ENCODE measurements around the gene OXSM. TPM values are rescaled to one million over a fixed set of nuclear protein-coding genes. Genes with fewer than 3 reads are reported as not detected.

Gene OXSM
- total RNA-seq, result 9.1 TPM

DNA sequence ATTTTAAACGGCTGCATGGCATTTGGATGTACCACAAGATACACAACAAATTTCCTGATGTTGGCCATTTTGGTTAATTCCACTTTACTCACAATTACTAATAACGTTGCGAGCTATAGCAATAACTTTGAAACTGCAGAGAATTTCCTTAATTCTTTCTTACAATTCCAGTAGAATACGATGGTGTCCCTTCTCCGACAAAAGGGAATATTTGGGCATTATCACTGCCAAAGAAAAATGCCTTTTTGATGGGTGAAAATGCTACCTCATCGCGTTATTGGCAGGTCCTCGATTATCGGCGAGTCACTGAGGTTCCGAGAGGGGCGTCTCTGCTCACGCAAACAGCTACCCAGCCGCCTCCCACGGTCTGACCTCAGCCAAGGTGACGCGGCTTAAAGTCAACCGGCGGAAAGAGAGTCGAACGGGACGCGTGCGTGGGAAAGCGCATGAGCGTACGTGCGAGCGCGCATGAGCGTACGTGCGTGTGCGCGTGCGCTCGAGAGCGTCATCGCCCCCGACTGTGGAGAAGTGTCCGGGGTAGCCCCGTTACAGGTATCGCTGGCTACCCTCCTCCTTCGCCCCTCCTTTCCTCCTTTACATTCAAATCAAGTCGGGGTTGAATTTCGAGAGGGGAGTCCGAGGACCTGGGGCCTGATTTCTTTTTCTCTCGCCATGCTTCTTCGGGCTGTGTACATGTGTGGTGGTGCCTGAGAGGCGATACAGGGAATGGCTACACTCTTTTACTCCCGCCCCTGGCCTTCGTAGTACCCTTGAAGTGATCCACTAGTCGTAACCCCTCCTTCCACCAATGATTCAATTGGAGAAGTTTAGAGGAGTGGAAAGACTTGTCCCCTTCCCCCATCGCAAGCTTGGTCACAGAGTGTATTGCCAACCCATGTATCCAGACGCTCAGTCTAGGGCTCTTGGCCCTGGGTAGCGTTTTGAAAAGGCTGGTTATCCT is at the start of gene OXSM:
OXSM (plus strand) TSS at position 495 of the 961 bp plus-strand sequence. CDS start 931 bp downstream, outside the sequence.

DNA sequence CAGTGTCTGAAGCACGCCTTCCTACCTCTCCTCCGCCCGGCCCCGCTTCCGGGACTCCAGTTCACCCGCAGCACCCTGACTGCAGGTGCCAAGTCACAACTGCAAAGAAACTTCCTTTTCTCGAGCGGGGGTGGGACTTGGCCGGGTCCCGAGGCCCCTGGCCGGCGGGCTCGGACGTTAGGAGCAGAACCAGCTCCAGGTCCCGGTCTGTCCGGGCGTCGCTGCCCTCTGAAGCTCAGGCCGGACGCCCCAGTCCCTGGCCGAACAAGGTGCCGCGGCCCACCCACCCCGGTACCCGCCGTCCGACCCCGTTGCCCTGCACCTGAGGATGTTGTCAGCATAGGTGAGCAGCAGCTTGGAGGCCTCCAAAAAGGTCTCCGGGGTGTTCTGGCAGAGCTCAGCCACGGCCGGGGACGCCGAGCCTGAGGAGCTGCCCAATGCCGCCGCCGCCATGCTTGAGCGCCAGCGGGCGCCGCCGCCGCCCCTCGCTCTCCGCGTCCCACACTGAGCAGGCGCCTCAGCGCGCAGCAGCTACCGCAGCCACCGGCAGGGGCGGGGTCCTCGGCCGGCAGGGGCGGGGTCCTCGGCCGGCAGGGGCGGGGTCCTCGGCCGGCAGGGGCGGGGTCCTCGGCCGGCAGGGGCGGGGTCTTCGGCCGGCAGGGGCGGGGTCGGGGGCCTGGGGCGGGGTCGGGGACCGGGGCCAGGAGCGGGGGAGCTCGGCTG is 6.8 kb upstream of the OXSM start, which contains the start of gene NGLY1:
NGLY1 (minus strand) TSS at position 506 of the 723 bp plus-strand sequence; CDS start at position 453, 53 bp downstream.

Other genes with a start within 250 kb of the OXSM start
- 494 TPM for gene TOP2B, start 125.2 kb upstream of the OXSM start, total RNA-seq
- gene NGLY1, start 6.6 kb upstream of the OXSM start, total RNA-seq, result 47.0 TPM